Endothelial cell of coronary artery (primary cell): ENCODE measurements around the gene SPATA31A3. TPM values are rescaled to one million over a fixed set of nuclear protein-coding genes. Genes with fewer than 3 reads are reported as not detected.

Experiments used
- total RNA-seq: library from RNA; depleted of rRNA; stranded (reverse); fragments of >200 nt; gene quantifications from 2 replicates; pipeline ENCODE4 v1.2.3, GENCODE V29; 2014

Gene SPATA31A3
- not detected in 2 replicates for total RNA-seq

GRCh38 chr9:66992450-66992849 lies at the start of gene SPATA31A3:
Gene SPATA31A3 (minus strand): TSS chr9:66992550. CDS start chr9:66992521, 29 bp downstream.

Other genes with a start within 250 kb of the SPATA31A3 start
- gene ZNF658, start 91.8 kb downstream of the SPATA31A3 start, total RNA-seq: 4.0 and 4.1 TPM in 2 replicates